Tibial nerve (tissue), 4 donors: ENCODE data around the gene GSTA1.

ENCODE experiments used
- CTCF ChIP-seq, 5 experiments: fragments of 200-600 bp in 3 of 5; fragments of 450-650 bp in 2 of 5; sonication (generic) in 3 of 5; IDR thresholded peaks; one replicate each; pipeline ENCODE4 v1.5.1; 2016 to 2019; ENCODE audit warnings: antibody characterized with exemption in 5 of 5, mild to moderate bottlenecking in 3 of 5, moderate library complexity in 2 of 5
- EP300 ChIP-seq, 2 donors: sonication (generic); formaldehyde crosslinking; IDR thresholded peaks; one replicate each; pipeline ENCODE4 v1.6.1; 2017; ENCODE audit warnings: antibody characterized with exemption in 2 of 2, mild to moderate bottlenecking in 1 of 2
- POLR2A ChIP-seq, 2 donors: fragments of 450-650 bp; IDR thresholded peaks; one replicate each; pipeline ENCODE4 v1.6.1; 2017; ENCODE audit warnings: antibody characterized with exemption in 2 of 2, mild to moderate bottlenecking in 2 of 2, moderate library complexity in 2 of 2

- no peak for TF ChIP-seq CTCF (IDR thresholded peaks at IDR 0.05)
- no peak for TF ChIP-seq POLR2A (IDR thresholded peaks at IDR 0.05)
- TF ChIP-seq EP300 (IDR thresholded peaks at IDR 0.05) = no peak
Observed at GRCh38 chr6:52808660-52809059, 5.0 kb upstream of the GSTA1 start.
